BE2C (cell line): ENCODE data around the gene VWA3B.
"Not testable (repeated sequence)": the region's sequence is repeated elsewhere in the genome, so short reads cannot be mapped to it uniquely, and the experiment has no call there.

Experiments used
- DNase-seq: peaks from one replicate; pipeline ENCODE4 v3.0.0-alpha.2; 2020
- H3K27me3 ChIP-seq: fragments of 250-450 bp; sonication (Bioruptor Pico); 2 replicates; pipeline ENCODE4 v1.5.1; 2020; ENCODE audit warnings: mild to moderate bottlenecking
- H3K36me3 ChIP-seq: fragments of 250-450 bp; sonication (Bioruptor Pico); 2 replicates; pipeline ENCODE4 v1.5.1; 2020; ENCODE audit warnings: mild to moderate bottlenecking
- H3K4me1 ChIP-seq: fragments of 250-450 bp; sonication (Bioruptor Pico); 2 replicates; pipeline ENCODE4 v1.5.1; 2020
- H3K4me3 ChIP-seq: 2 replicates; pipeline ENCODE4 v1.5.1; 2011; ENCODE audit warnings: low read depth, low read length
- H3K9me3 ChIP-seq: fragments of 250-450 bp; sonication (Bioruptor Pico); 2 replicates; pipeline ENCODE4 v1.5.1; 2020
- CTCF ChIP-seq: IDR thresholded peaks from 2 replicates; pipeline ENCODE4 v1.5.1; 2012; ENCODE audit warnings: mild to moderate bottlenecking, low read depth, low read length

The VWA3B gene

DNA sequence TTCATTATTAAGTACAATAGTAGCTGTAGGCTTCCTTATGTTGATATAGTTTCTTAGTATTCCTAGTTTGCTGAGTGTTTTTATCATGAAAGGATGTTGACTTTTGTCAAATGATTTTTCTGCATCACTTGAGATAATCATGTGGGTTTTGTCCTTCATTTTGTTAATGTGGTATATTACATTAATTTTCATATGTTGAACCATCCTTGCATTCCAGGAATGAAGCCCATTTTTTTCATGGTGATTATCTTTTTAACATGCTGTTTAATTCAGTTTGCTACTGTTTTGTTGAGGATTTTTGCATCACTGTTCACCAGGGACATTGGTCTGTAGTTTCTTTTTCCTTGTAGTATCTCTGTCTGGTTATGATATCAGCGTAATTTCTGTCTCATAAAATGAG, 176.4 kb downstream of the VWA3B start:
- no peak for TF ChIP-seq CTCF
- H3K27me3 ChIP-seq: no peaks in the 10 kb centered on the region
- no peaks in the 10 kb centered on the region for H3K9me3 ChIP-seq
- H3K36me3 ChIP-seq: no peaks in the 10 kb centered on the region
- no peak overlapping the region for H3K4me3 ChIP-seq
- H3K4me1 ChIP-seq: no peaks in the 10 kb centered on the region
- no peak for DNase-seq

GRCh38 chr2:98268225-98268624, 181.3 kb downstream of the VWA3B start:
- DNase-seq, H3K27me3 ChIP-seq, H3K36me3 ChIP-seq, H3K4me3 ChIP-seq, H3K9me3 ChIP-seq, H3K4me1 ChIP-seq: not testable (repeated sequence)

DNA sequence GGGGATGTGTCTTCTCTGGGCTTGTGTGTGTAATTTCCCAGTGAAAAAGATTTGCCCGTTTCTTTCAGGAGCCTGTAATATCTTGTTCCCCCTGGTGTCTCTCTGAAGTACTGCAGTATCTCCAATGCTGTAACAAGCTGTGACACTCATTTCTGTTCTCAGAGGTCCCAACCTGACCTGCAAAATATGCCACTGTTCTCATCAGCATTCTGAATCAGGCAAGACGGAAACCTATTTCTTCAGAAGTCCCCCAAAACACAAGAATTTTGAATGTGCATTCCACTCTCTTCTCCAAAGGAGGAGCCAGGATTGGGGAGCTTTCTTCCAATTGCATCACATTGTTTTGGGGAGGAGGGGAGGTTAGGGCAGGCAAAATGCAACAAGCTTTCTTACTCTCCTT, 182.3 kb downstream of the VWA3B start:
- TF ChIP-seq CTCF: peak; percentile 62
- DNase-seq: no peak
- no peak overlapping the region for H3K4me3 ChIP-seq

GRCh38 chr2:98269830-98270229, 182.9 kb downstream of the VWA3B start:
- Histone ChIP-seq H3K9me3 (no peaks in the 10 kb centered on the region), H3K4me3 (no peak overlapping the region), H3K36me3 (no peaks in the 10 kb centered on the region), H3K27me3 (no peaks in the 10 kb centered on the region), H3K4me1 (no peaks in the 10 kb centered on the region)
- TF ChIP-seq CTCF: no peak
- no peak for DNase-seq

More for the DNA sequence above, 182.3 kb downstream of the VWA3B start:
- Histone ChIP-seq H3K27me3 (no peaks in the 10 kb centered on the region), H3K36me3 (no peaks in the 10 kb centered on the region), H3K4me1 (no peaks in the 10 kb centered on the region), H3K9me3 (no peaks in the 10 kb centered on the region)

GRCh38 chr2:98277162-98277859, 190.3 kb downstream of the VWA3B start:
- Histone ChIP-seq H3K9me3 (no peaks in the 10 kb centered on the region), H3K36me3 (no peaks in the 10 kb centered on the region), H3K4me3 (0 out of 2 replicates have a peak overlapping the region, but pooled peaks have one; percentile 4), H3K27me3 (no peaks in the 10 kb centered on the region), H3K4me1 (no peaks in the 10 kb centered on the region)
- peak; percentile 21 for DNase-seq
- no peak for TF ChIP-seq CTCF

DNA sequence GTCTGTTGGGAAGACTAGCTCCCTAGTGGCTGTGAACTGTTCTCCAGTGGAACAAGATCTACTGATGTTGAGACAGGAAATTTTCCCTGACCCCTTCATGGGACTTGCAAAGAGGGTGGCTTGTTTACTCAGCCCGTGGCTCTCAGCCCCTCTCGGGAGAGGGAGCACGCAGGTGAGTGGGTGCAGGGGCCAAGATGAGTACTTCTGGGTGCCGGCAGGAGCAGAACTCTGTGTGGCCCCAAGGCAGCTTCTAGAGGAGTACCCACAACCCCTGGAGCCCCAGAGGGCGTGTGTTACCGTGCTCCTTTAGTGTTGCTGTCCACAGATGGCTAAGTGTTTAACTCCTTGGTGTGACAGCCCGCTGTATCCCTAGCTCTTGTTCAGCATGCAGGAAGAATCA, 191.1 kb downstream of the VWA3B start:
- no peak for TF ChIP-seq CTCF

More for the DNA sequence above, 191.1 kb downstream of the VWA3B start:
- H3K9me3 ChIP-seq: no peaks in the 10 kb centered on the region
- no peak overlapping the region for H3K4me3 ChIP-seq
- H3K36me3 ChIP-seq: no peaks in the 10 kb centered on the region
- no peaks in the 10 kb centered on the region for H3K4me1 ChIP-seq
- DNase-seq: no peak
- no peaks in the 10 kb centered on the region for H3K27me3 ChIP-seq
